ENCODE results near the gene HNF4A.
"Not testable (repeated sequence)": the region's sequence is repeated elsewhere in the genome, so short reads cannot be mapped to it uniquely, and the experiment has no call there.

Gene HNF4A

GRCh38 chr20:44447827-44448419, 92.4 kb downstream of the HNF4A start:
- FAIRE-seq, result no peak

GRCh38 chr20:44448753-44449546, 93.5 kb downstream of the HNF4A start:
- FAIRE-seq, result no peak

DNA sequence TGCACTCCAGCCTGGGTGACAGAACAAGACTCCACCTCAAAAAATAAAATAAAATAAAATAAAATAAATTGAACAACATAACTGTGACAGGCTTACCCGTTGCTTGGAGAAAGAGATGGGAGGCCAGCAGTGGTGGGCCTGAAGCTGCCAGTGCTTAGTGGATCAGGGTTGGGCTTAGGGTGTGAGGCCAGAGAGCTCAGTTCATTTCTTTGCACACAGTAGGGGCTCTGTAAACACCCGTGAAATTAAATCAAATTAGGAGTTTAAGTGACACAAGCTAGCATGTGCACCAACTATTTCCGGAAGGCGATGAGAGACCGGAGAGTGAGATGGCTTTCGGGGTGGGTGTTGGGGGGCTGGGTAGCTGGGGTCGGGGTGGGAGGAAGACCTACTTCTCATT, 94.4 kb downstream of the HNF4A start:
- no peak for FAIRE-seq

DNA sequence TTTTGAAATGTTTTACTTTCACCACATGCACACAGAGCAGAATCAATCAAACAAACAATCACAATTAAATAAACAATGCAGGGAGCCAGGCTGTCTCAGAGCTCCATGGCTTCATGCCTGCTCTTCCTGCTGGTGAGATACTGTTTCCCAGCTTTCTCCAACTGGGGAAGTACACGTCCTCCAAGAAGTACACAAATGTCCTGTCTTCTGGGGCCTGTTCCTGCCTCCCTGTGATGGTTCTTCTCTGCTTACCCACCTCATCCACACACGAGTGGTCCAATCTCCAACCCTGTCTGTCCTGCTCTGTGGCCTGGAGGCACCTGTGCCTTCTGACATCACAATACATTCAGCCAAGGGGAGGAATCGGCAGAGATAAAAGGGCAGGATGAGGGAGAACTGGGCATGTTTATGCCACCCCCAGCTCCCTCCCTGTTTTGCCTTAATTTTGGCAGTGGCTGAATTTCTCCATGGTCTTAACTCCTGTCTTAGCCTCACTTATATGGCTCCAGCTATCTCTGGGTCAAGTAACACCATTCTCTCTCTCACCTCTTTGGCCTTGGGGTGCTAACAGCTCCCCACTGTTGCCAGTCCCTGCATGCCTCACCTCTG, 94.9 kb downstream of the HNF4A start:
- no peak for FAIRE-seq

DNA sequence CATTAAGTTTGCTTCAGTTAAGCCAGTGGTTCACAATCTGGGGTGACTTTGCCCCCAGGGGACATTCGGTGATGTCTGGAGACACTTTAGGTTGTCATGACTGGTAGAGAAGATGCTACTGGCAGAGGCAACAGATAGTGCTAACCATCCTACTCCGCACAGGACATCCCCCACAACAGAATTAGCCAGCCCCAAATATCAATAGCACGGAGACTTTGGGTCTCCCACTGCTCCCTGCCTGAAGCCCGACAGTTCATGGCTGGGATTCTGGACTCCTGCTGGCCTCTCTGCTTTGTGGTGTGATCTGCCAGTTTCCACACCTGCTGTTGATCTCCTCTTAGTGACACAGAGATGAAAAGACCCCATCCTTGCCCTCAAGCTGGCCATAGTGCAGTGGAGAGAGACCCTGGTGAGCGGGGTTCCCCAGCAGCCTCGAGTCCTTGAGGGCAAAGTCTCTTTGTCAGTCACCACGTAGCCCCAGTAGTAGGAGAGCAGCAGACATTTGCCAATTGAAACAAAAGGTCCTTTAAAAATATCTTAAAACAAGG, 95.5 kb downstream of the HNF4A start:
- no peak for FAIRE-seq

GRCh38 chr20:44454306-44454963, 98.9 kb downstream of the HNF4A start:
- no peak for FAIRE-seq

DNA sequence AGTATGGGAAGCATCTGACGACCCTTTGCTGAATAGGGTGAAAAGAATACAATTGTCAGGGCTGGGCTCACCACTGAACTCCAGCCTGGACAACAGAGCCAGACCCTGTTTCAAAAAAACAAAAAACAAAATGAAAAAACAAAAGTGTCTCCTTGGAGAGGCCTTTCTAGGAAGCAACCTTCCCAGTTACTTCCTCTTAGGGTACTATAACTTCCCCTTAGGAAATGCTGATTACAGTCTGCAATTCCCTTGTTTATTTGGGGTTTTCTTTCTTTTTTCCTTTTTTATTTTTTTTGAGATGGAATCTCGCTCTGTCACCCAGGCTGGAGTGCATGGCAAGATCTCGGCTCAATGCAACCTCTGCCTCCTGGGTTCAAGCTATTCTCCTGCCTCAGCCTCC, 99.6 kb downstream of the HNF4A start:
- FAIRE-seq, result no peak

DNA sequence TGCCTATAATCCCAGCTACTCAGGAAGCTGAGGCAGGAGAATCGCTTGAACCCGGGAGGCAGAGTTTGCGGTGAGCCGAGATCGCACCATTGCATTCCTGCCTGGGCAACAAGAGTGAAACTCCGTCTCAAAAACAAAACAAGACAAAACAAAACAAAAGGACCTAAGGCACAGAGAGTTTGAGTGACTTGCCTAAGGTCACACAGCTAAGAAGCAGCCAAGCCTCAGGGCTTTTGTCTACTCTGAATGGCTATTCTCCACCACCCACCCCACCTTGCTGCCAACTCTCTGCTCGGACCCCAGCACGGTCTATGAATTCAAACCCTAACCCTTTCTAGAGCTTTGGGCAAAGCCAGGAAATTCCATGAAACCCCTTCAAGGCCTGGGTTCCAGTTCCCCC, 101.1 kb downstream of the HNF4A start:
- no peak for FAIRE-seq

GRCh38 chr20:44457016-44457415, 101.5 kb downstream of the HNF4A start:
- FAIRE-seq, result no peak

GRCh38 chr20:44459271-44459670, 103.8 kb downstream of the HNF4A start:
- no peak for FAIRE-seq

DNA sequence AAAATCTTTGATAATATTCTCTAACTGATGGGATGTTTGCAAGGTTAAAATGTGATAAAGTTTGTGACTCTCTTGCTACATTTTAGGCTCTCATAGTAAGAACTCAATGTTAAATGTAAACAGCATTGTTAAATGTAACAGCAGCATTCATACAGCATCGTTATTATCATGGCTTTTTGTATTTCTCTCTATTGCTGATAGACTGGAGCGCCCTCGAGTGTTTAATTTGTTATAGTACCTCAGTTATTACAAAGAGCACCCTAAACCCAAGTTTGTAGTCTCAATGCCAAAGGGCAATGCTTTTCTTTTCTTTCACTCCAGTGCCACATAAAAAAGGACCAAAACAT, 105.3 kb downstream of the HNF4A start:
- FAIRE-seq, result peak; percentile 41

GRCh38 chr20:44461142-44461802, 105.8 kb downstream of the HNF4A start:
- FAIRE-seq, result no peak

- no peak for FAIRE-seq
These were observed 106.3 kb downstream of the HNF4A start for GRCh38 chr20:44461803-44462174.

DNA sequence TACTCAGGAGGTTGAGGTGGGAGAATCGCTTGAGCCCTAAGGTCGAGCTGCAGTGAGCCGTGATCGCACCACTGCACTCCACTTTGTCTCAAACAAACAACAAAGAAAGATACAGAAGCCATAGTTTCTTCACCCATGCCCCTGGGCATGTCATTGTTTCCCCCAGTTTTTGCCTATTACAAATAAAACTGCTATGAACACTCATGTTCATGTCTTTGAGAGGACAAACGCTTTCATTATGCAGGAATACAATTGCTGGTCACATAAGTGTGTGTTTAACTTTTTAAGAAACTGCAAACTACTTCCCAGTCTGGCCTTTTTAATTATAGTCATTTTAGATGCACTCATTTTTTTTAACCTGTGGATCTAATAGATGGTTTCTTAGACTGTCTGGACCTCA, 108.0 kb downstream of the HNF4A start:
- no peak for FAIRE-seq

DNA sequence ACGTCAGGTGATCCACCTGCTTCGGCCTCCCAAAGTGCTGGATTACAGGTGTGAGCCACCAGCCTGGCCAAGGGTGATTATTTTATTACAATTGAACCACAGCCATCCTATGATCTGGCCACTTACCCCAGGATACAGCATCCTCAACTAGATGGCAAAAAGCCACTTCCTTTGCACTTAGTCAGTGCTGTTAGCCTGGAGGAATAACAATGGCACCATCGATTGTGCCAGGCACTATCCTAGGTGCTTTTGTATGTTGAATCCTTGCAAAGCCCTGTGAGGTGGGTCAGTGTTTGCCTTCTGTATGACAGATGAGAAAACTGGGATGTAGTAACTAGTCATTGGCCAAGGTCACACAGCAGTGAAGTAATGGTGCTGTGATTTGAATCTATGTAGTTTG, 109.0 kb downstream of the HNF4A start:
- FAIRE-seq, result no peak

GRCh38 chr20:44465001-44465560, 109.6 kb downstream of the HNF4A start:
- no peak for FAIRE-seq

DNA sequence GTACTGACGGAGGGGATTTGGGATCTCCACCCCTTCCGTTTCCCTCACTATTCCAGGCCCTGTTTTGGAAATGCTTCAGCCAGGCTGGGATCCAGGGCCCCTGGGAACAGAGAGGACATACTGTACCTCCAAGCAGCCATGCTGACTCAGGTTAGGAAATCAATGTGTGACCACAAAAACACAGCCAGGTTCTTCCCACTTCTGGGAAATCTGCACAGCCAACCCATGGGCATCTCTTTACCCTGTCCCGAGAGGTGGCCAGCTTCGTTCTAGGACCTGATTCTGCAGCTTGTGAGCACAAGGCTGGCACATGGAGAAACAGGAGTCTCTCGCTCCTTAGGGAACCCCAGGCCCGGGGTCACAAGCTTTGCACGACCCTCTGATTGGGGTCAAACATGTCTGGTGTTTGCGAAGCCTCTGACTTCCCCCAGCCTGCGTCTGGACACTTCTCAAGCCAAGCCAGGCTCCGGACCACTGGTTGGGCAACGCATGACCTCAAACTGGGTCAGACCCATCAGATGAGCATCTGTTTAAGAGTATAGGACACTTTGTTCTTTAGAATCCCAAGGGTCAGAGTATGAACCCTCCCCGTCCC, 111.9 kb downstream of the HNF4A start:
- no peak for FAIRE-seq

DNA sequence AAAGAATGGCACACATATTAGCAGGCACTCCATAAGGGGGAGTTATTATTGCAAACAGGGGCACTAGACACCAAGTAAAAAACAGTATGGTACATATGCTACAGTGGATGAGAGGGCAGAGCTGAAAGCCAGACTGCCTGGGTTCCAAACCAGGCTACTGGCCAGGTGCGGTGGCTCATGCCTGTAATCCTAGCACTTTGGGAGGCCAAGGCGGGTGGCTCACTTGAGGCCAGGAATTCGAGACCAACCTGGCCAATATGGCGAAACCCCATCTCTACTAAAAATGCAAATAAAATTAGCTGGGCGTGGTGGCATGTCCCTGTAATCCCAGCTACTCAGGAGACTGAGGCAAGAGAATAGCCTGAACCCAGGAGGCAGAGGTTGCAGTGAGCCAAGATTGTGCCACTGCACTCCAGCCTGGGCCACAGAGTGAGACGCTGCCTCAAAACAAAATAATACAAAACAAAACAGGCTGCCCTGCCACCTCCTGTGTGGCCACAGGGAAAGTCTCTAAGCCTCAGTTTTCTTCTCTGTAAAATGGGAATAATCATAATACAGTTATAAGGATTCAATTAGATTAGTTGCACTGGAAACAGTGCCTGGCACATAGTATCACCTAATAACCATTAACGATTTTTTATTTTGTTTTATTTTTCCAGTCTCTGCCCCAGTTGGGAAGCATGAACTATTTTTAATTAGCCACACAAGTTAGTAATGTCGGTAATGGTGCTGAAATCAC, 112.7 kb downstream of the HNF4A start:
- no peak for FAIRE-seq

DNA sequence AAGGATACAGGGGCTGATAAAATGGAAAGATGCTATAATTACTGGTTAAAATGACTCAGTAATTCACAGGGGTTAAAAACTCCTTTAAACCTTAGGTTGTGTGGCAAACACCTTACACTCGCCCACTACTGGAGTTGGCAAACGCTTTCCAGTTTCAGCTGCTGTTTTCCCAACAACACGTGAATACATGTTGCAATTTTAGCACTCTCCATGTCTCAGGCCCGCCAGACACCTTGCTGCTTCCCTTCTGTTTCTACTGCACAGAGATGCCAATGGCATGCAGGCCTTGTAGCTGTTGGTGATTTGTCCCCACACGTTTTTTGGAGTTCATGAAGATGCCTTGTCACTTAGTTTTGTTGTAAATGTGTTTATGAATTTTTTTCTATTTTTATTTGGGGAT, 114.8 kb downstream of the HNF4A start:
- FAIRE-seq, result no peak

DNA sequence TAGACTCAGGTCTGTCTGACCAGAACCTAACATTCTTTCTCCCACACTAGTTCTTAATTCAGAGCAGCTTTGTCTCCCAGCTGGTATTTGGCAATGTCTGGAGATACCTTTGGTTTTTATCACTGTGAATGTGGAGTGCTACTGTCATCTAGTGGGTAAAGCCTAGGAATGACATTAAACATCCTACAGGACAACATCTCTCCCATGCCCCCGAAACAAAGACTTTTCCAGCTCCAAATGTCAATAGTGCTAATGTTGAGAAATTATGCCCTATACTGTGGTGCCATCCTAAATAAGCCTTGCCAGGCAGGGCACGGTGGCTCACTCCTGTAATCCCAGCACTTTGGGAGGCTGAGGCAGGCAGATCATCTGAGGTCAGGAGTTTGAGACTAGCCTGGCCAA, 116.0 kb downstream of the HNF4A start:
- no peak for FAIRE-seq

DNA sequence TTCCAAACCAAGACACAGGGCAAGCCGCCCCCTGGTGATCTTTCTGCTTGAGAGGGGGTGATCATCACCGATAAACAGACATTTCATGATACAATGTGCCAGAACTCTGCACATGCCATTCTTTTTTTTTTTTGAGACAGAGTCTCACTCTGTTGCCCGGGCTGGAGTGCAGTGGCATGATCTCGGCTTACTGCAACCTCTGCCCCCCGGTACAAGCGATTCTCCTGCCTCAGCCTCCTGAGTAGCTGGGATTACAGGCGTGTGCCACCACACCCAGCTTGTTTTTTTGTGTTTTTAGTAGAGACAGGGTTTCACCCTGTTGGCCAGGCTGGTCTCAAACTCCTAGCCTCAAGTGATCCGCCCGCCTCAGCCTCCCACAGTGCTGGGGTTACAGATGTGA, 116.8 kb downstream of the HNF4A start:
- not testable (repeated sequence) for FAIRE-seq

GRCh38 chr20:44475372-44475693, 119.8 kb downstream of the HNF4A start:
- no peak for FAIRE-seq

Data from TTC549 (cell line).